Right lobe of liver (tissue), 6 donors: ENCODE results near the gene IQCH. TPM values are rescaled to one million over a fixed set of nuclear protein-coding genes. Genes with fewer than 3 reads are reported as not detected.

Experiments used
- ATAC-seq, 4 donors: fragments of 200-7000 bp; cut with Tn5 transposase; one replicate each; pipeline ENCODE4 v1.9.1; 2020; ENCODE audit warnings: mild to moderate bottlenecking in 4 of 4, moderate library complexity in 4 of 4
- DNase-seq, 3 donors: peaks; one replicate each; pipeline ENCODE4 v3.0.0-alpha.2; 2020
- H3K27ac ChIP-seq, 3 donors: fragments of 200-600 bp; one replicate each; pipeline ENCODE4 v1.8.0; 2022
- H3K27me3 ChIP-seq, 2 donors: fragments of 200-600 bp; one replicate each; pipeline ENCODE4 v1.8.0; 2022
- H3K36me3 ChIP-seq, 4 donors: fragments of 200-600 bp; sonication (generic) in 1 of 4; one replicate each; pipeline versions ENCODE4 v1.5.1 to v1.8.0; 2017 to 2022; ENCODE audit warnings: control low read depth in 1 of 4
- H3K4me1 ChIP-seq, 4 donors: fragments of 200-600 bp; sonication (generic) in 1 of 4; one replicate each; pipeline versions ENCODE4 v1.5.1 to v1.8.0; 2017 to 2022; ENCODE audit warnings: control low read depth in 1 of 4
- H3K4me3 ChIP-seq, 3 donors: fragments of 200-600 bp; one replicate each; pipeline ENCODE4 v1.8.0; 2022
- H3K9me3 ChIP-seq, 4 donors: fragments of 200-600 bp; sonication (generic) in 1 of 4; one replicate each; pipeline versions ENCODE4 v1.5.1 to v1.8.0; 2017 to 2022; ENCODE audit warnings: control low read depth in 1 of 4
- CTCF ChIP-seq, 4 donors: fragments of 200-600 bp in 3 of 4; fragments of 450-650 bp in 1 of 4; IDR thresholded peaks; one replicate each; pipeline versions ENCODE4 v1.5.1 to v1.8.0; 2016 to 2022; ENCODE audit warnings: antibody characterized with exemption in 4 of 4, mild to moderate bottlenecking in 2 of 4
- POLR2A ChIP-seq: fragments of 450-650 bp; IDR thresholded peaks from one replicate; pipeline ENCODE4 v1.6.1; 2017; ENCODE audit warnings: antibody characterized with exemption, mild to moderate bottlenecking
- WGBS: methylation state at CpG from one replicate; pipeline ENCODE4 v1.1.6; 2018; ENCODE audit warnings: low coverage, low lambda C conversion rate; ENCODE audit not compliant: insufficient coverage; ENCODE audit errors: missing lambda C conversion rate; 5-methylcytosine and 5-hydroxymethylcytosine counted together
- intact Hi-C, 2 donors: fragments of 100-400 bp; cut with DNase I; formaldehyde crosslinking; loops; one replicate each; pipeline versions ENCODE4 v1.11.2 to v1.14.1; 2022
- total RNA-seq, 6 experiments: library from RNA; depleted of rRNA in 2 of 6; stranded (reverse); fragments of >200 nt in 2 of 6; fragmentation: NEBNext Ultra II Directional in 3 of 6; extraction: Animal tissue kit (Norgen Biotek cat#: 25700) in 3 of 6; gene quantifications; one replicate each; pipeline versions ENCODE4 v1.1.0 to v1.2.4, GENCODE V29; 2016 to 2023
- donor health status: DM: no; HTN: yes; CAD: no.
- donor health status: DM: no; HTN: no; CAD: no.
- donor health status: DM: no; HTN: no; CAD: no.
- donor health status: DM: no; HTN: yes; CAD: no.
- donor health status: DM: no; HTN: yes; CAD: no.

IQCH gene
- total RNA-seq, 6 experiments from 2014 or later: 0.91 to 2.3 (median 1.4) TPM

- H3K9me3 ChIP-seq: no peaks in the 10 kb centered on the region
- intact Hi-C loops: no loop called here
- no peaks in the 10 kb centered on the region for H3K27me3 ChIP-seq
- no peaks in the 10 kb centered on the region for H3K36me3 ChIP-seq
- no peak overlapping the region for H3K4me3 ChIP-seq
- ATAC-seq: no peak
- no peak for TF ChIP-seq POLR2A
- no peak for TF ChIP-seq CTCF (IDR thresholded peaks at IDR 0.05)
- WGBS: 87% methylated on average over 2 of the region's 2 CpGs
- no peak overlapping the region for H3K27ac ChIP-seq
- DNase-seq: no peak
- no peaks in the 10 kb centered on the region for H3K4me1 ChIP-seq
Measured at GRCh38 chr15:67400890-67401289, 146.3 kb downstream of the IQCH start.

GRCh38 chr15:67401336-67401735 lies 146.8 kb downstream of the IQCH start:
- WGBS: 67% methylated on average over 5 of the region's 5 CpGs
- TF ChIP-seq CTCF (IDR thresholded peaks at IDR 0.05) (no peak), POLR2A (no peak)
- Histone ChIP-seq H3K4me1 (no peaks in the 10 kb centered on the region), H3K27me3 (no peaks in the 10 kb centered on the region), H3K27ac (no peak overlapping the region), H3K36me3 (no peaks in the 10 kb centered on the region), H3K9me3 (no peaks in the 10 kb centered on the region), H3K4me3 (no peak overlapping the region)
- intact Hi-C loops: no loop called here
- ATAC-seq (no peak), DNase-seq (no peak)

- Histone ChIP-seq H3K36me3 (no peaks in the 10 kb centered on the region), H3K9me3 (no peaks in the 10 kb centered on the region), H3K27ac (no peak overlapping the region), H3K4me1 (no peaks in the 10 kb centered on the region), H3K27me3 (no peaks in the 10 kb centered on the region), H3K4me3 (no peak overlapping the region)
- ATAC-seq: no peak
- DNase-seq: no peak
- no peak for TF ChIP-seq POLR2A
- TF ChIP-seq CTCF (IDR thresholded peaks at IDR 0.05): no peak
- intact Hi-C loops: no loop called here
- WGBS: 69% methylated on average over 4 of the region's 4 CpGs
Measured at GRCh38 chr15:67403428-67404154, 149.0 kb downstream of the IQCH start.

- intact Hi-C loops: no loop called here
- ATAC-seq (no peak), DNase-seq (no peak)
- no peak for TF ChIP-seq POLR2A
- no peak for TF ChIP-seq CTCF (IDR thresholded peaks at IDR 0.05)
- Histone ChIP-seq H3K4me1 (no peaks in the 10 kb centered on the region), H3K27ac (no peak overlapping the region), H3K27me3 (no peaks in the 10 kb centered on the region), H3K36me3 (no peaks in the 10 kb centered on the region), H3K4me3 (no peak overlapping the region), H3K9me3 (no peaks in the 10 kb centered on the region)
- WGBS: 73% methylated on average over 3 of the region's 4 CpGs
Measured at GRCh38 chr15:67405208-67406191, 150.9 kb downstream of the IQCH start.
